HepG2 (cell line): ENCODE data around the gene MTCH1.

Experiments
- BRCA1 ChIP-seq: sonication (generic); formaldehyde crosslinking; IDR thresholded peaks from 2 replicates; pipeline ENCODE4 v1.4.0; 2020; ENCODE audit warnings: missing genetic modification reagents
- CEBPB ChIP-seq: IDR thresholded peaks from 2 replicates; pipeline ENCODE4 v1.6.1; 2011; ENCODE audit warnings: low read depth, low read length, improper control_type of control experiment, borderline replicate concordance
- CREB1 ChIP-seq, 2 experiments: fragments of 450-650 bp in 1 of 2; IDR thresholded peaks; 2 replicates each; pipeline ENCODE4 v1.6.1; 2016 to 2017; ENCODE audit warnings: control low read depth in 1 of 2, mild to moderate bottlenecking in 1 of 2, missing compliant biosample characterization in 1 of 2, missing genetic modification characterization in 1 of 2
- CTCF ChIP-seq: sonication (generic); formaldehyde crosslinking; IDR thresholded peaks from 2 replicates; pipeline ENCODE4 v1.5.0; 2020; ENCODE audit warnings: mild to moderate bottlenecking, missing genetic modification reagents, moderate library complexity
- HCFC1 ChIP-seq: fragments of 150-350 bp; IDR thresholded peaks from 2 replicates; pipeline ENCODE4 v1.6.1; 2014; ENCODE audit warnings: low read depth, low read length
- POLR2A ChIP-seq, 2 experiments: IDR thresholded peaks; 2 replicates each; pipeline ENCODE4 v1.6.1; 2011; ENCODE audit warnings: low read depth in 2 of 2, low read length in 2 of 2, mild to moderate bottlenecking in 1 of 2, moderate library complexity in 1 of 2; ENCODE audit not compliant: insufficient read depth in 1 of 2
- SMAD1 ChIP-seq: sonication (generic); formaldehyde crosslinking; IDR thresholded peaks from 2 replicates; pipeline ENCODE4 v1.4.0; 2020; ENCODE audit warnings: missing genetic modification reagents, low read depth, mild to moderate bottlenecking, borderline replicate concordance
- ZNF263 ChIP-seq: sonication (generic); formaldehyde crosslinking; IDR thresholded peaks from 2 replicates; pipeline ENCODE4 v1.4.0; 2020; ENCODE audit warnings: missing genetic modification reagents
- TF ChIP-seq, protein P1 (sequence below): sonication (generic); formaldehyde crosslinking; conservative IDR thresholded peaks from 2 replicates; pipeline ENCODE4 v1.4.0; 2020; ENCODE audit warnings: missing genetic modification reagents
- TF ChIP-seq, protein P2 (sequence below): sonication (generic); formaldehyde crosslinking; IDR thresholded peaks from 2 replicates; pipeline ENCODE4 v1.9.0; 2021; ENCODE audit warnings: missing genetic modification reagents, borderline replicate concordance

- TF ChIP-seq HCFC1 (no peak), CREB1 (IDR thresholded peaks at IDR 0.05) (no peak), CREB1 (CRISPR knock-in tag; IDR thresholded peaks at IDR 0.05) (no peak), CTCF (CRISPR knock-in tag) (no peak), ZNF263 (CRISPR knock-in tag) (no peak), POLR2A (IDR thresholded peaks at IDR 0.05; ENCODE audit: insufficient read depth in 1 of 2, low read depth in 2 of 2, low read length in 2 of 2) (no peak), SMAD1 (CRISPR knock-in tag) (no peak), BRCA1 (CRISPR knock-in tag) (no peak), CEBPB (no peak)
- TF ChIP-seq, protein P1, sequence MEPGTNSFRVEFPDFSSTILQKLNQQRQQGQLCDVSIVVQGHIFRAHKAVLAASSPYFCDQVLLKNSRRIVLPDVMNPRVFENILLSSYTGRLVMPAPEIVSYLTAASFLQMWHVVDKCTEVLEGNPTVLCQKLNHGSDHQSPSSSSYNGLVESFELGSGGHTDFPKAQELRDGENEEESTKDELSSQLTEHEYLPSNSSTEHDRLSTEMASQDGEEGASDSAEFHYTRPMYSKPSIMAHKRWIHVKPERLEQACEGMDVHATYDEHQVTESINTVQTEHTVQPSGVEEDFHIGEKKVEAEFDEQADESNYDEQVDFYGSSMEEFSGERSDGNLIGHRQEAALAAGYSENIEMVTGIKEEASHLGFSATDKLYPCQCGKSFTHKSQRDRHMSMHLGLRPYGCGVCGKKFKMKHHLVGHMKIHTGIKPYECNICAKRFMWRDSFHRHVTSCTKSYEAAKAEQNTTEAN (CRISPR knock-in tag) = no peak
- TF ChIP-seq, protein P2, sequence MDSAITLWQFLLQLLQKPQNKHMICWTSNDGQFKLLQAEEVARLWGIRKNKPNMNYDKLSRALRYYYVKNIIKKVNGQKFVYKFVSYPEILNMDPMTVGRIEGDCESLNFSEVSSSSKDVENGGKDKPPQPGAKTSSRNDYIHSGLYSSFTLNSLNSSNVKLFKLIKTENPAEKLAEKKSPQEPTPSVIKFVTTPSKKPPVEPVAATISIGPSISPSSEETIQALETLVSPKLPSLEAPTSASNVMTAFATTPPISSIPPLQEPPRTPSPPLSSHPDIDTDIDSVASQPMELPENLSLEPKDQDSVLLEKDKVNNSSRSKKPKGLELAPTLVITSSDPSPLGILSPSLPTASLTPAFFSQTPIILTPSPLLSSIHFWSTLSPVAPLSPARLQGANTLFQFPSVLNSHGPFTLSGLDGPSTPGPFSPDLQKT (CRISPR knock-in tag) = no peak
Measured at GRCh38 chr6:36964908-36965307, 21.1 kb downstream of the MTCH1 start.
